A673 (cell line): Measurements from ENCODE around the gene EZH2.

Experiments
- EZH2 ChIP-seq: fragments of 200-600 bp; sonication (generic); IDR thresholded peaks from 2 replicates; pipeline ENCODE4 v1.6.1; 2017; ENCODE audit warnings: borderline replicate concordance, low read depth, mild to moderate bottlenecking, mixed read lengths, antibody characterized with exemption, low read length; ENCODE audit not compliant: poor library complexity, severe bottlenecking
- TF ChIP-seq, protein P1 (sequence below): fragments of 300-800, 200-600 bp; sonication (generic); conservative IDR thresholded peaks from 2 replicates; pipeline ENCODE4 v1.5.1; 2017; ENCODE audit warnings: low read depth, mild to moderate bottlenecking, antibody characterized with exemption, low read length, moderate library complexity, mixed read lengths

DNA sequence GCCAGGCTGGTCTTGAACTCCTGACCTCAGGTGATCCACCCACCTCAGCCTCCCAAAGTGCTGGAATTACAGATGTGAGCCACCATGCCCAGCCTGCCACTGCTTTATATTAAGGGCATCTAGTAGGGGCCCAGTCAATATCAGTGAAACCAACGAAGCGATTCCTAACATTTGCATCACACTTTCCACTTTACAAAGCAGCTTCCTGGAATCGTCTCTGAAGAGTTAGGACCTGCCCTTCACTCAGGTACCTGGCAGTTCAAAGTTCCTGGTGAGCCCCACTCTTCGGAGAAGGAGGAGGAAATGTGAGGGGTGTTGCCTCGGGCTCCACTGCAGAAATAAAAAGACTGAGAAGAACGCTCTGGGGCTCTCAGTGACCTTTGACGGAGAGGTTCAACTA, 31.1 kb upstream of the EZH2 start:
- TF ChIP-seq EZH2 = no peak
- TF ChIP-seq, protein P1, sequence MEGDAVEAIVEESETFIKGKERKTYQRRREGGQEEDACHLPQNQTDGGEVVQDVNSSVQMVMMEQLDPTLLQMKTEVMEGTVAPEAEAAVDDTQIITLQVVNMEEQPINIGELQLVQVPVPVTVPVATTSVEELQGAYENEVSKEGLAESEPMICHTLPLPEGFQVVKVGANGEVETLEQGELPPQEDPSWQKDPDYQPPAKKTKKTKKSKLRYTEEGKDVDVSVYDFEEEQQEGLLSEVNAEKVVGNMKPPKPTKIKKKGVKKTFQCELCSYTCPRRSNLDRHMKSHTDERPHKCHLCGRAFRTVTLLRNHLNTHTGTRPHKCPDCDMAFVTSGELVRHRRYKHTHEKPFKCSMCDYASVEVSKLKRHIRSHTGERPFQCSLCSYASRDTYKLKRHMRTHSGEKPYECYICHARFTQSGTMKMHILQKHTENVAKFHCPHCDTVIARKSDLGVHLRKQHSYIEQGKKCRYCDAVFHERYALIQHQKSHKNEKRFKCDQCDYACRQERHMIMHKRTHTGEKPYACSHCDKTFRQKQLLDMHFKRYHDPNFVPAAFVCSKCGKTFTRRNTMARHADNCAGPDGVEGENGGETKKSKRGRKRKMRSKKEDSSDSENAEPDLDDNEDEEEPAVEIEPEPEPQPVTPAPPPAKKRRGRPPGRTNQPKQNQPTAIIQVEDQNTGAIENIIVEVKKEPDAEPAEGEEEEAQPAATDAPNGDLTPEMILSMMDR = no peak
